H9 (cell line): ENCODE results near the gene UPP1. TPM values are rescaled to one million over a fixed set of nuclear protein-coding genes. Genes with fewer than 3 reads are reported as not detected.

Experiments used
- DNase-seq: peaks from one replicate; pipeline ENCODE4 v3.0.0-alpha.2; 2017
- H2AFZ ChIP-seq: one replicate; pipeline ENCODE4 v1.6.1; 2013; ENCODE audit warnings: mild to moderate bottlenecking, low read length, control low read depth, moderate library complexity
- H2AK5ac ChIP-seq: 2 replicates; pipeline ENCODE4 v1.6.1; 2013; ENCODE audit warnings: low read length, control low read depth, mixed read lengths; ENCODE audit not compliant: insufficient read length
- H2BK120ac ChIP-seq: one replicate; pipeline ENCODE4 v1.6.1; 2013; ENCODE audit warnings: low read depth, mild to moderate bottlenecking, low read length, control low read depth, inconsistent platforms; ENCODE audit not compliant: poor library complexity, severe bottlenecking
- H2BK12ac ChIP-seq: 2 replicates; pipeline ENCODE4 v1.6.1; 2013; ENCODE audit warnings: low read length, control low read depth, mixed read lengths, low read depth; ENCODE audit not compliant: insufficient read length
- H2BK15ac ChIP-seq: 2 replicates; pipeline ENCODE4 v1.6.1; 2013; ENCODE audit warnings: low read depth, low read length, control low read depth
- H2BK20ac ChIP-seq: one replicate; pipeline ENCODE4 v1.6.1; 2013; ENCODE audit warnings: low read depth, mild to moderate bottlenecking, low read length, control low read depth, inconsistent platforms; ENCODE audit not compliant: poor library complexity, severe bottlenecking
- H2BK5ac ChIP-seq: 2 replicates; pipeline ENCODE4 v1.6.1; 2013; ENCODE audit warnings: low read length, control low read depth, mixed read lengths; ENCODE audit not compliant: insufficient read length
- H3K14ac ChIP-seq: 2 replicates; pipeline ENCODE4 v1.6.1; 2013; ENCODE audit warnings: low read length, control low read depth; ENCODE audit not compliant: insufficient read depth
- H3K18ac ChIP-seq: 2 replicates; pipeline ENCODE4 v1.6.1; 2013; ENCODE audit warnings: low read depth, mild to moderate bottlenecking, mixed read lengths, low read length, control low read depth; ENCODE audit not compliant: insufficient read length
- H3K23ac ChIP-seq: 2 replicates; pipeline ENCODE4 v1.6.1; 2013; ENCODE audit warnings: low read length, control low read depth, mixed read lengths, low read depth; ENCODE audit not compliant: insufficient read length
- H3K23me2 ChIP-seq: 2 replicates; pipeline ENCODE4 v1.6.1; 2013; ENCODE audit warnings: low read depth, mild to moderate bottlenecking, mixed read lengths, low read length, control low read depth; ENCODE audit not compliant: insufficient read length, poor library complexity, severe bottlenecking
- H3K27ac ChIP-seq: 2 replicates; pipeline ENCODE4 v1.5.1; 2013; ENCODE audit warnings: low read length, control low read depth, mixed read lengths, low read depth; ENCODE audit not compliant: insufficient read length
- H3K27me3 ChIP-seq: 2 replicates; pipeline ENCODE4 v1.6.1; 2013; ENCODE audit warnings: low read length, control low read depth, inconsistent platforms; ENCODE audit not compliant: insufficient read depth
- H3K4ac ChIP-seq: 2 replicates; pipeline ENCODE4 v1.6.1; 2013; ENCODE audit warnings: low read depth, mild to moderate bottlenecking, control low read depth, inconsistent platforms, low read length, moderate library complexity
- H3K4me1 ChIP-seq: 2 replicates; pipeline ENCODE4 v1.6.1; 2013; ENCODE audit warnings: low read length, control low read depth, inconsistent platforms; ENCODE audit not compliant: insufficient read depth
- H3K4me2 ChIP-seq: 2 replicates; pipeline ENCODE4 v1.6.1; 2013; ENCODE audit warnings: low read length, control low read depth, mixed read lengths; ENCODE audit not compliant: insufficient read length, insufficient read depth
- H3K56ac ChIP-seq: 2 replicates; pipeline ENCODE4 v1.6.1; 2013; ENCODE audit warnings: low read depth, mild to moderate bottlenecking, mixed read lengths, low read length, control low read depth; ENCODE audit not compliant: insufficient read length
- H3K79me1 ChIP-seq: 2 replicates; pipeline ENCODE4 v1.6.1; 2013; ENCODE audit warnings: low read depth, mild to moderate bottlenecking, moderate library complexity, low read length, control low read depth, inconsistent platforms; ENCODE audit not compliant: insufficient read depth, poor library complexity, severe bottlenecking
- H3K79me2 ChIP-seq: 2 replicates; pipeline ENCODE4 v1.6.1; 2013; ENCODE audit warnings: low read length, control low read depth, inconsistent platforms; ENCODE audit not compliant: insufficient read depth
- H3K9ac ChIP-seq: 2 replicates; pipeline ENCODE4 v1.6.1; 2013; ENCODE audit warnings: low read length, control low read depth, mixed read lengths; ENCODE audit not compliant: insufficient read length; ENCODE audit errors: extremely low read depth
- H3K9me3 ChIP-seq: one replicate; pipeline ENCODE4 v1.6.1; 2013; ENCODE audit warnings: low read depth, low read length, inconsistent platforms; ENCODE audit not compliant: control insufficient read depth
- H3T11ph ChIP-seq: one replicate; pipeline ENCODE4 v1.6.1; 2013; ENCODE audit warnings: mild to moderate bottlenecking, low read length, control low read depth, inconsistent platforms
- H4K20me1 ChIP-seq: one replicate; pipeline ENCODE4 v1.6.1; 2013; ENCODE audit not compliant: control insufficient read depth, insufficient read length, insufficient read depth
- H4K5ac ChIP-seq: 2 replicates; pipeline ENCODE4 v1.6.1; 2013; ENCODE audit warnings: low read depth, mild to moderate bottlenecking, mixed read lengths, low read length, control low read depth; ENCODE audit not compliant: insufficient read length
- H4K8ac ChIP-seq: replicated peaks from 2 replicates; pipeline ENCODE4 v1.6.1; 2013; ENCODE audit warnings: low read length, control low read depth, mixed read lengths, low read depth; ENCODE audit not compliant: insufficient read length
- H4K91ac ChIP-seq: 2 replicates; pipeline ENCODE4 v1.6.1; 2013; ENCODE audit warnings: low read depth, mild to moderate bottlenecking, moderate library complexity, mixed read lengths, low read length, control low read depth; ENCODE audit not compliant: insufficient read length
- H3K27ac Mint-ChIP-seq, 3 experiments: 2 replicates in 2 of 3; 3 replicates in 1 of 3; pipeline ENCODE4 v1.8.0; 2020 to 2021; ENCODE audit warnings: mixed read lengths in 3 of 3, mild to moderate bottlenecking in 1 of 3, moderate library complexity in 1 of 3
- H3K27me3 Mint-ChIP-seq: 2 replicates; pipeline ENCODE4 v1.8.0; 2021; ENCODE audit warnings: low read depth, mild to moderate bottlenecking, moderate library complexity, mixed read lengths
- H3K36me3 Mint-ChIP-seq, 3 experiments: 2 replicates in 2 of 3; 3 replicates in 1 of 3; pipeline ENCODE4 v1.8.0; 2020 to 2021; ENCODE audit warnings: low read depth in 3 of 3, mixed read lengths in 3 of 3; ENCODE audit not compliant: insufficient read depth in 1 of 3
- H3K4me1 Mint-ChIP-seq, 2 experiments: 2 replicates each; pipeline ENCODE4 v1.8.0; 2020; ENCODE audit warnings: mixed read lengths in 2 of 2
- H3K4me3 Mint-ChIP-seq, 2 experiments: 2 replicates in 1 of 2; 3 replicates in 1 of 2; pipeline ENCODE4 v1.8.0; 2020 to 2021; ENCODE audit warnings: mild to moderate bottlenecking in 2 of 2, mixed read lengths in 2 of 2, moderate library complexity in 1 of 2
- H3K9me3 Mint-ChIP-seq, 2 experiments: 2 replicates in 1 of 2; 3 replicates in 1 of 2; pipeline ENCODE4 v1.8.0; 2020; ENCODE audit warnings: mild to moderate bottlenecking in 2 of 2, mixed read lengths in 2 of 2, moderate library complexity in 1 of 2
- WGBS: extraction: QIAGEN DNeasy Blood & Tissue Kit; methylation state at CpG from one replicate; pipeline ENCODE4 v1.1.7; 2013; ENCODE audit warnings: missing lambda C conversion rate, low lambda C conversion rate, mixed read lengths; ENCODE audit not compliant: insufficient read length; ENCODE audit errors: extremely low coverage; 5-methylcytosine and 5-hydroxymethylcytosine counted together
- total RNA-seq: library from RNA; stranded (reverse); gene quantifications from 2 replicates; pipeline ENCODE4 v1.2.1, GENCODE V29; 2021
- TF ChIP-seq, protein P1 (sequence below): fragments of 200-600 bp; sonication (generic); conservative IDR thresholded peaks from 3 replicates; pipeline ENCODE4 v1.8.0; 2021; ENCODE audit warnings: antibody characterized with exemption, mild to moderate bottlenecking

UPP1 gene
- total RNA-seq, 1 experiment from 2014 or later: 34.2 TPM

DNA sequence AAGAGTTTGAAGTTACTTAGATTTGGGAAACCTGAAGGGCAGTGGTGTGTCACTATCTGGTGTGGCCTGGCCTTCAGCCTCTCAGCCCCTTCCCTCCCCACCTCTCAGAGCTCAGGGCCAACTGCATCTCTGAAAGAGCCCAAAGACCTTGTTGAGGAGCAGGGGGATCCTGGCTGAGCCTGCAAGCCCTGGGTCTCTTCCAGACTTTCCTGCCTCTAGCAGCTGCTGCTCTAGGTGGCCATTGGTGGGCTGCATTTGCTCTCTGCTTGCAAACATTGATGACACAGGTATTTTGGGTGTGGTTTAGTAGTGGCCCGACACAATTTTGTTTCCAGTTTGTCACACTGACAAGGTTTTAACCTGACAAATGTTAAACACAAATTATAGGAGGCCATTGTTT lies 3.1 kb upstream of the UPP1 start:
- H3K4me2 ChIP-seq: no peak overlapping the region
- H2BK20ac ChIP-seq: no peak overlapping the region
- H2BK12ac ChIP-seq: peak overlapping the region; percentile 69
- peaks cover 9% of the 10 kb centered on the region; the same call in 1 of the 2 replicates for H3K4me1 ChIP-seq
- H3K56ac ChIP-seq: no peak overlapping the region
- Mint-ChIP-seq H3K4me3 (peak overlapping the region in 1 of 2 experiments; percentile 12; a peak in 1 of 5 replicates), H3K27me3 (no peaks in the 10 kb centered on the region), H3K36me3 (peaks cover 2 to 6% (median 2%) of the 10 kb centered on the region in 3 experiments; a peak in 5 of 7 replicates), H3K27ac (peak overlapping the region; percentile 30 to 90 (median 81); a peak in 4 of 7 replicates), H3K4me1 (peaks cover 51 to 55% of the 10 kb centered on the region in 2 experiments), H3K9me3 (no peaks in the 10 kb centered on the region; a peak in 1 of 5 replicates)
- no peaks in the 10 kb centered on the region for H3K9me3 ChIP-seq
- H4K8ac ChIP-seq: no peak overlapping the region
- no peak overlapping the region for H2AK5ac ChIP-seq
- H4K20me1 ChIP-seq: no peaks in the 10 kb centered on the region
- H2AFZ ChIP-seq: no peak overlapping the region
- no peak overlapping the region for H3K4ac ChIP-seq
- no peak overlapping the region for H3K23ac ChIP-seq
- no peak overlapping the region for H2BK5ac ChIP-seq
- no peak overlapping the region for H3T11ph ChIP-seq
- no peak overlapping the region for H2BK15ac ChIP-seq
- no peak overlapping the region for H4K5ac ChIP-seq
- peaks cover 14% of the 10 kb centered on the region for H3K23me2 ChIP-seq
- peak overlapping the region; percentile 22 for H3K27ac ChIP-seq
- H2BK120ac ChIP-seq: no peak overlapping the region
- H3K9ac ChIP-seq: no peak overlapping the region
- WGBS: no CpG with 5 or more reads among the region's 1 CpG
- DNase-seq: no peak
- no peaks in the 10 kb centered on the region for H3K27me3 ChIP-seq
- no peaks in the 10 kb centered on the region for H3K79me1 ChIP-seq
- no peaks in the 10 kb centered on the region for H3K79me2 ChIP-seq
- no peak overlapping the region for H4K91ac ChIP-seq
- TF ChIP-seq, protein P1, sequence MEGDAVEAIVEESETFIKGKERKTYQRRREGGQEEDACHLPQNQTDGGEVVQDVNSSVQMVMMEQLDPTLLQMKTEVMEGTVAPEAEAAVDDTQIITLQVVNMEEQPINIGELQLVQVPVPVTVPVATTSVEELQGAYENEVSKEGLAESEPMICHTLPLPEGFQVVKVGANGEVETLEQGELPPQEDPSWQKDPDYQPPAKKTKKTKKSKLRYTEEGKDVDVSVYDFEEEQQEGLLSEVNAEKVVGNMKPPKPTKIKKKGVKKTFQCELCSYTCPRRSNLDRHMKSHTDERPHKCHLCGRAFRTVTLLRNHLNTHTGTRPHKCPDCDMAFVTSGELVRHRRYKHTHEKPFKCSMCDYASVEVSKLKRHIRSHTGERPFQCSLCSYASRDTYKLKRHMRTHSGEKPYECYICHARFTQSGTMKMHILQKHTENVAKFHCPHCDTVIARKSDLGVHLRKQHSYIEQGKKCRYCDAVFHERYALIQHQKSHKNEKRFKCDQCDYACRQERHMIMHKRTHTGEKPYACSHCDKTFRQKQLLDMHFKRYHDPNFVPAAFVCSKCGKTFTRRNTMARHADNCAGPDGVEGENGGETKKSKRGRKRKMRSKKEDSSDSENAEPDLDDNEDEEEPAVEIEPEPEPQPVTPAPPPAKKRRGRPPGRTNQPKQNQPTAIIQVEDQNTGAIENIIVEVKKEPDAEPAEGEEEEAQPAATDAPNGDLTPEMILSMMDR: no peak
- no peak overlapping the region for H3K18ac ChIP-seq
- H3K14ac ChIP-seq: no peak overlapping the region
